IPS-18a (cell line): ENCODE measurements around the gene KLHL26.

ENCODE experiments used
- H3K27ac ChIP-seq: one replicate; pipeline ENCODE4 v1.5.1; 2013; ENCODE audit warnings: low read length
- H3K27me3 ChIP-seq: one replicate; pipeline ENCODE4 v1.6.1; 2013; ENCODE audit warnings: mild to moderate bottlenecking, low read length; ENCODE audit not compliant: control insufficient read depth, insufficient read depth
- H3K36me3 ChIP-seq: one replicate; pipeline ENCODE4 v1.6.1; 2013; ENCODE audit warnings: low read depth, low read length; ENCODE audit not compliant: control insufficient read depth
- H3K4me1 ChIP-seq: one replicate; pipeline ENCODE4 v1.6.1; 2013; ENCODE audit warnings: low read depth, low read length; ENCODE audit not compliant: control insufficient read depth
- H3K4me3 ChIP-seq: one replicate; pipeline ENCODE4 v1.5.1; 2013; ENCODE audit warnings: low read length
- H3K9ac ChIP-seq: one replicate; pipeline ENCODE4 v1.6.1; 2013; ENCODE audit warnings: mild to moderate bottlenecking, low read length, moderate library complexity
- H3K9me3 ChIP-seq: one replicate; pipeline ENCODE4 v1.6.1; 2013; ENCODE audit warnings: low read depth, low read length; ENCODE audit not compliant: control insufficient read depth

Gene KLHL26

DNA sequence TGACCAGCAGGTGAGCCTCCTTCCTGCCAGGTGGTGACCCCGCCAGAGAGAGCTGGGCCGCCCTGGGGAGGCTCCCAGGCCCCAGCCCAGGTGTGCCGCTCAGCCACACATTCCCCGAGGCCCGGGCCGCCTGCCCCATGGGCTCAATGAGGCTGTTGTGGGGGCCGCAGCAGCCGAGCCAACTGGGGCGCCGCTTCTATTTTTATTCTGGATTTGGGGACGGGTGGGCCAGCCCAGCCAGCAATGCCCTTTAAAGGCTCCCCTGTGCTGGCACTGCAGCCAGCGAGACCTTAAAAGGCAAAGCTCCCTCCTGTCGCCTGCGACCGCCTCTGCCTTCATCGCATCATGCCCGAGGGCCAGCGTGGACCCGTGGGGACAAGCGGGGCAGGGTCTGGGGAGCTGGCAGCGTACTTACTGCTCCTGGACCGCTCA, 29.0 kb downstream of the KLHL26 start:
- H3K36me3 ChIP-seq: no peaks in the 10 kb centered on the region
- no peak overlapping the region for H3K9ac ChIP-seq
- no peaks in the 10 kb centered on the region for H3K9me3 ChIP-seq
- H3K27ac ChIP-seq: no peak overlapping the region
- H3K4me3 ChIP-seq: no peak overlapping the region
- no peaks in the 10 kb centered on the region for H3K27me3 ChIP-seq
- no peaks in the 10 kb centered on the region for H3K4me1 ChIP-seq

DNA sequence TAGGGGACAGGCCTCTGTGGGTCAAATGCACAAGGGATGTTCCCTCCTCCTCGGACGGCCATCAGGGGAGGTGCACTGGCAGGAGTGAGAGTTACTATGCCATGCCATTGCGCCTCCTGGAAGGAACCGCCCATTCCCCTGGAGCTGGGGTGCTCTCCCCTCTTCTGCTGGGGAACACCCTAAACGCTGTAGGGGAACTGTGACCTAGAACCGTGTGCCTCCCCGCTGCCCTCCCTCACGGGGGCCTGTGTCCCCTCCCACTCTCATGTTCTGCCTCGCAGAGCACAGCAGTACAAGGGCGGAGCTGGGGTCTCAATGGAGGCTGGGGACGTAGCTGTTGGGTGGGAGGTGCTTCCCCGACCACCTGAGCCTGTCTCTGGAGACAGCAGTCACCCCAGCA, 29.5 kb downstream of the KLHL26 start:
- Histone ChIP-seq H3K27me3 (no peaks in the 10 kb centered on the region), H3K27ac (no peak overlapping the region), H3K4me1 (no peaks in the 10 kb centered on the region), H3K36me3 (no peaks in the 10 kb centered on the region), H3K9me3 (no peaks in the 10 kb centered on the region), H3K4me3 (no peak overlapping the region), H3K9ac (no peak overlapping the region)

DNA sequence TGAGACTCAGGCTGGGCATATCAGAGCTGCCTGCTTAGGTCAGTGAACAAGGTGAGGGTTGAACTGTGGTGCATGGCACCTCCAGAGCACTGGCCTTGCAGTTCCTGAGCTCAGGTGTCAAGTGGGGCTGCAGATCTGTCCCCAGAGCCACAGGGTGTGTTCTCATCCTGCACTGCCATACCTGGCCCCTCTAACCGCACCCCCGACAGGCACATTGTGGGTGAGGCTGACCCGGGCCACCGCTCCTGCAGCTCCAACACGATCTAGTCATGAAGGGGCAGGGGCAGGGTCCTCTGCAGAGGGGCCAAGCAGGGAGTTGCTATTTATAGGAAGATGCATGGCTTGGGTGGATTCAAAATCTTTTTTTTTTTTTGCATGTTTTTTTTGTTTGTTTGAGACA, 30.0 kb downstream of the KLHL26 start:
- Histone ChIP-seq H3K9ac (no peak overlapping the region), H3K9me3 (no peaks in the 10 kb centered on the region), H3K4me1 (no peaks in the 10 kb centered on the region), H3K27ac (no peak overlapping the region), H3K4me3 (no peak overlapping the region), H3K36me3 (no peaks in the 10 kb centered on the region), H3K27me3 (no peaks in the 10 kb centered on the region)

DNA sequence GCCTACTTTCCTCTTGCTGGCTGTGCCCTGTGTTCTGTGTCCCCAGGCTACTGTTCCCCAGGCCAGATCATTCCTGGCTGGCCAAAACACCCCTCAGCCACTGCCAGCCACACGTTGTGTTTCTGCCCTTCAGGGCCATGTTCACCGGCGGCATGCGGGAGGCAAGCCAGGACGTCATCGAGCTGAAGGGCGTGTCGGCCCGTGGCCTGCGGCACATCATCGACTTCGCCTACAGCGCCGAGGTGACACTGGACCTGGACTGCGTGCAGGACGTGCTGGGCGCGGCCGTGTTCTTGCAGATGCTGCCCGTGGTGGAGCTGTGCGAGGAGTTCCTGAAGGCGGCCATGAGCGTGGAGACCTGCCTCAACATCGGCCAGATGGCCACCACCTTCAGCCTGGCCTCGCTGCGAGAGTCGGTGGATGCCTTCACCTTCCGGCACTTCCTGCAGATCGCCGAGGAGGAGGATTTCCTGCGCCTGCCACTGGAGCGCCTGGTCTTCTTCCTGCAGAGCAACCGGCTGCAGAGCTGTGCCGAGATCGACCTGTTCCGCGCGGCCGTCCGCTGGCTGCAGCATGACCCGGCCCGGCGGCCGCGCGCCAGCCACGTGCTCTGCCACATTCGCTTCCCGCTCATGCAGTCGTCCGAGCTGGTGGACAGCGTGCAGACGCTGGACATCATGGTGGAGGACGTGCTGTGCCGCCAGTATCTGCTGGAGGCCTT, 30.9 kb downstream of the KLHL26 start:
- Histone ChIP-seq H3K9ac (no peak overlapping the region), H3K36me3 (no peaks in the 10 kb centered on the region), H3K9me3 (no peaks in the 10 kb centered on the region), H3K4me3 (no peak overlapping the region), H3K27me3 (no peaks in the 10 kb centered on the region), H3K27ac (no peak overlapping the region), H3K4me1 (no peaks in the 10 kb centered on the region)

GRCh38 chr19:18668252-18668631, 31.4 kb downstream of the KLHL26 start:
- Histone ChIP-seq H3K4me1 (no peaks in the 10 kb centered on the region), H3K9me3 (no peaks in the 10 kb centered on the region), H3K36me3 (no peaks in the 10 kb centered on the region), H3K4me3 (no peak overlapping the region), H3K27ac (no peak overlapping the region), H3K9ac (no peak overlapping the region), H3K27me3 (no peaks in the 10 kb centered on the region)

GRCh38 chr19:18668744-18669523, 32.1 kb downstream of the KLHL26 start:
- no peak overlapping the region for H3K4me3 ChIP-seq
- no peaks in the 10 kb centered on the region for H3K9me3 ChIP-seq

DNA sequence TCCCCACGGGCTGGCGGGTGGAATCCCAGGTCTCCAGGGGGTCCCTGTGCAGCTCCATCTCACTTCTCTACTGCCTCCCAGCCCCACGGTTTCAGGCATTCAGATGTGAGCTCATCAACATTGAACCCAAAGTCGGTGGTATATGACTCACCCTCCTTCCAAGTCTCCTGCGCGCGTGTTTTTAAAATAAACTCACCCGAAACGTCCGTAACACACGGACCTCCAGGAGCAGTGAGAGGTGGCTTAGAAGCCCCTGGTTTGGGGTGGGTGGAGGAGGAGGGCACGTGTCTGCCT, 32.6 kb downstream of the KLHL26 start:
- Histone ChIP-seq H3K27ac (no peak overlapping the region), H3K36me3 (no peaks in the 10 kb centered on the region), H3K4me1 (no peaks in the 10 kb centered on the region), H3K9ac (no peak overlapping the region), H3K9me3 (no peaks in the 10 kb centered on the region), H3K27me3 (no peaks in the 10 kb centered on the region), H3K4me3 (no peak overlapping the region)

More at GRCh38 chr19:18668744-18669523, 32.1 kb downstream of the KLHL26 start:
- Histone ChIP-seq H3K4me1 (no peaks in the 10 kb centered on the region), H3K36me3 (no peaks in the 10 kb centered on the region), H3K27ac (no peak overlapping the region), H3K9ac (no peak overlapping the region), H3K27me3 (no peaks in the 10 kb centered on the region)

DNA sequence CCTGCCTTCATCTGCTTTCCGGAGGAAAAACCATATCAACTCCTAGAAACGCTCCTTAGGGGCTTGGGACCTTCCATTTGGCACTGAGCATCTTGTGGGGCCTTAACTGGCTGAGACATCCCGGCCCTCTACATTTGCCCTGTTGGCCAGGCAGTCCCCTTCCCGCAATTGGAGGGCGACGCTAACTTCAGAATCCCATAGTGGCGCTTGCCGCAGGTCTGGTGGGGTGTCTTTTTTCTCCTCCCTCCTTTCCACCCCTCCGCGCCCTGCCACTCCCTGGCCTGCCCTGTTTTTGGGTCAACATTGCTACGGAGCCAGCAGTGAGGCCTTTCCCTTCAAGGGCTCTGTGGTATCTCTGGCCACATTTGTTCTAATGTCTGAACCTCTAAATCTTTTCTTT, 33.1 kb downstream of the KLHL26 start:
- no peaks in the 10 kb centered on the region for H3K27me3 ChIP-seq
- no peak overlapping the region for H3K27ac ChIP-seq
- H3K4me3 ChIP-seq: no peak overlapping the region
- no peak overlapping the region for H3K9ac ChIP-seq
- H3K9me3 ChIP-seq: no peaks in the 10 kb centered on the region
- no peaks in the 10 kb centered on the region for H3K4me1 ChIP-seq
- H3K36me3 ChIP-seq: no peaks in the 10 kb centered on the region

DNA sequence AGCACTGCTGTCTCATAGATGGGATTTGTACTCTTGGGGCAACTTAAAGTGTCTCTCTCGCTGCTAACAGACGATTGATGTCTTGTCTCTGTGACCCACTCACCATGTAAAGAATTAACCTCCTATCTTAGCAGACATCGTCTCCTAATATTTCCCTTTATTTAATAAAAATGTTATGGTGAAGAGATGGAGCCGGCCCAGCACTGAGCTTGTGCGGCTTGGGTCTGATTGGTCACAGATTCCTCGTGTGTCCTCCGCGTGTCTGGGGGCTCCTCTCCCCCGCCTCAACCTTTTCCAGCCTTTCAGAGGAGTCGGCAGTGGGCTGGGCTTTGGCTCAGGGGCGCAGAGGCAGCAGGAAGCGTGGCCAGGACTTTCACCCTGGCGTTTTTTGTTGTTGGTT, 33.5 kb downstream of the KLHL26 start:
- Histone ChIP-seq H3K9me3 (no peaks in the 10 kb centered on the region), H3K9ac (no peak overlapping the region), H3K27me3 (no peaks in the 10 kb centered on the region), H3K4me3 (no peak overlapping the region), H3K4me1 (no peaks in the 10 kb centered on the region), H3K27ac (no peak overlapping the region), H3K36me3 (no peaks in the 10 kb centered on the region)

- Histone ChIP-seq H3K9ac (no peak overlapping the region), H3K4me3 (no peak overlapping the region), H3K4me1 (no peaks in the 10 kb centered on the region), H3K36me3 (no peaks in the 10 kb centered on the region), H3K27me3 (no peaks in the 10 kb centered on the region), H3K9me3 (no peaks in the 10 kb centered on the region), H3K27ac (no peak overlapping the region)
Measured at GRCh38 chr19:18671303-18672043, 34.6 kb downstream of the KLHL26 start.

DNA sequence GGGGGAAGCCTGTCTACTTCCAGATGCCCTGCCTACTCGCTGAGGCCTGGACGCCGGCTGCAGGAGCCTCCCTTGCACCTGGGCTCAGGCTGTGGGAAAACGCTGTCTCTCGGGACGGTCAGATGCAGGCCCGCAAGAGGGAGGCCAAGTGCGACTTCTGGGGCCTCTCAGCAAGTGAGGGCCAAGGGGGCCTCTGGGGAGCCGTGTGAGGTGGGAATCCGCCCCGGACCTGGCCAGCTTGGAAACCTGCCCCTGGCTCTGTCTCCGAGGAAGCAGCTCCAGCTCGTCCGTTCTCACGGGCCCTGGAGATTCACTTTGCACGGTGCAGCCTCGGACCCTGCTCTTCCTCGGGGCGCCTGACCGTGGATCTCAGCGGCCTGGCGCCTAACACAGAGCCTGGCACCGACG, 35.2 kb downstream of the KLHL26 start:
- no peak overlapping the region for H3K9ac ChIP-seq
- H3K9me3 ChIP-seq: no peaks in the 10 kb centered on the region
- no peak overlapping the region for H3K4me3 ChIP-seq
- H3K4me1 ChIP-seq: no peaks in the 10 kb centered on the region
- no peak overlapping the region for H3K27ac ChIP-seq
- no peaks in the 10 kb centered on the region for H3K27me3 ChIP-seq
- no peaks in the 10 kb centered on the region for H3K36me3 ChIP-seq
